ENCODE results near the gene RINL.
A peak's percentile ranks its signal among the peaks of the same experiment; 100 is the strongest.
"Not testable (repeated sequence)": the region's sequence is repeated elsewhere in the genome, so short reads cannot be mapped to it uniquely, and the experiment has no call there.

Gene RINL

DNA sequence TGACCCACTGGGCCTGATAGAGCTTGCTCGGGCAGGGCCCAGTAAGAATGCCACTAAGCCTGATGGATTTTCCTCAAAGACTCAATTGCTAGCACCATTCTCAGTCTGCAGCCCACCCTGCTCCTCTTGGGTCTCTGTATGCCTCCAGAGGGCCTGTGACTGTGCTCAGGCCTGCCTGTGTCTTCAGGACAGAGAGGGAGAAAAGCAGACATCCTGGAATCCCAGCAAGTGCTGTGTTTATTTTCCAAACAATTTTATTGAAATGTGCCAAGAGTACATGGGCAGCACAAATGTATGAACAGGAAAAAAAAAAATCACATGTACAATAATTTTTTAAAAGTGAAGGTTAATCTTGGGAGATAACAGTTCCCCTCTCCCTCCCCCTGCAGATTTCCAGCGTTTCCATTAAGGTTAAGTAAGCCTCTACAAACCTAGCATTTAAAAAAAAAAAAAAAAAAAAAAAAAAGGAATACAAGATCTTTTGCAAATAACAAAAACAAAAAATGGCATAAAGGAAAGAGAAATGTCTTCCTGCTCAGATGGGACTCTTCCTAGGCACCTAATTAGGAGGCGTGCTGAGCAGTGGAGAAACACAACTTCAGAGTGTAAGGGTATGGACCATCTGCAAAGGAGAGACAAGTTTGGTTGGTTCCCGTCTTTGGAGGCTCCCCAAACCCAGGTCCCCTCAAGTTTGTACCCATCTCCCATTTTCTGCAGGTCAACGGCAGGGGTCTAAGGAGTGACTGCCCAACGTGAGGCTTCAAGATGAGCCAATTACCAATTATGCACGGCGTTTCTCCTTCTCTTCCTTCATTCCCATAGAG lies 41.7 kb downstream of the RINL start:
- TF ChIP-seq, protein P1, sequence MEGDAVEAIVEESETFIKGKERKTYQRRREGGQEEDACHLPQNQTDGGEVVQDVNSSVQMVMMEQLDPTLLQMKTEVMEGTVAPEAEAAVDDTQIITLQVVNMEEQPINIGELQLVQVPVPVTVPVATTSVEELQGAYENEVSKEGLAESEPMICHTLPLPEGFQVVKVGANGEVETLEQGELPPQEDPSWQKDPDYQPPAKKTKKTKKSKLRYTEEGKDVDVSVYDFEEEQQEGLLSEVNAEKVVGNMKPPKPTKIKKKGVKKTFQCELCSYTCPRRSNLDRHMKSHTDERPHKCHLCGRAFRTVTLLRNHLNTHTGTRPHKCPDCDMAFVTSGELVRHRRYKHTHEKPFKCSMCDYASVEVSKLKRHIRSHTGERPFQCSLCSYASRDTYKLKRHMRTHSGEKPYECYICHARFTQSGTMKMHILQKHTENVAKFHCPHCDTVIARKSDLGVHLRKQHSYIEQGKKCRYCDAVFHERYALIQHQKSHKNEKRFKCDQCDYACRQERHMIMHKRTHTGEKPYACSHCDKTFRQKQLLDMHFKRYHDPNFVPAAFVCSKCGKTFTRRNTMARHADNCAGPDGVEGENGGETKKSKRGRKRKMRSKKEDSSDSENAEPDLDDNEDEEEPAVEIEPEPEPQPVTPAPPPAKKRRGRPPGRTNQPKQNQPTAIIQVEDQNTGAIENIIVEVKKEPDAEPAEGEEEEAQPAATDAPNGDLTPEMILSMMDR (conservative IDR thresholded peaks at IDR 0.05; ENCODE audit: low read depth, low read length): no peak
- DNase-seq (ENCODE audit: low read depth): no peak
- no peak overlapping the region for H3K4me3 ChIP-seq (ENCODE audit: low read length)

DNA sequence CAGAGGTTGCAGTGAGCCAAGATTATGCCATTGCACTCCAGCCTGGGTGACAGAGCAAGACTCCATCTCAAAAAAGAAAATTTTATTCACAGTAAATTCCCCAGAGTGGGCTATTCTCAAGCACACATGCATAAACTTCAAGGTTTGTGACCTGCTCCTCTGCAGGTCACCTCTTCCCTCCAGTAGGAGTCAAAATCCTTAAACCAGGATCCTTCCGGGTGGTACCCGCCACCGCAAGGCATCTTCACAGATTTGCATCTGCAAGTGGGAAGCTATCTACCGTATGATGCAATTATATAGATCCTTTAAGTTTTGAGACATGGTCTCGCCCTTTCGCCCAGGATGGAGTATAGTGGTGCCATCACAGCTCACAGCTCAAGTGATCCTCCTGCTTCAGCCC lies 43.5 kb downstream of the RINL start:
- DNase-seq (ENCODE audit: low read depth): no peak
- no peak overlapping the region for H3K4me3 ChIP-seq (ENCODE audit: low read length)
- TF ChIP-seq, protein P1 (conservative IDR thresholded peaks at IDR 0.05; ENCODE audit: low read depth, low read length): no peak

DNA sequence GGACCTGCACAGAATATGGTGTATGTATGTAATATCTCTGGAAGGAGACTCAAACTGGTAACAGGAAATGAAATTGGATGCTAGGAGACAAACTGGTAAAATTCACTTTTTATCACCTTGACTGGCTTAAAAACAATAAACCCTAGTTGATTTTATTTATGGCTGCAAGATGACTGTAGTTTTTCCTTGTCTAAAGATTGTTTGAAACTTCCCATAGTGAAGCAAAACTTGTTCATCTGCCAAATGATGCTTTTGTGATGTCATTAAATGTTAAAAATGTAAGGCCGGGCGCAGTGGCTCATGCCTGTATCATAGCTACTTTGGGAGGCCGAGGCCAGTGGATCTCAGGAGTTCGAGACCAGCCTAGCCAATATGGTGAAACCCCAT lies 44.0 kb downstream of the RINL start:
- TF ChIP-seq, protein P1 (conservative IDR thresholded peaks at IDR 0.05; ENCODE audit: low read depth, low read length): no peak
- no peak for DNase-seq (ENCODE audit: low read depth)
- H3K4me3 ChIP-seq (ENCODE audit: low read length): no peak overlapping the region

DNA sequence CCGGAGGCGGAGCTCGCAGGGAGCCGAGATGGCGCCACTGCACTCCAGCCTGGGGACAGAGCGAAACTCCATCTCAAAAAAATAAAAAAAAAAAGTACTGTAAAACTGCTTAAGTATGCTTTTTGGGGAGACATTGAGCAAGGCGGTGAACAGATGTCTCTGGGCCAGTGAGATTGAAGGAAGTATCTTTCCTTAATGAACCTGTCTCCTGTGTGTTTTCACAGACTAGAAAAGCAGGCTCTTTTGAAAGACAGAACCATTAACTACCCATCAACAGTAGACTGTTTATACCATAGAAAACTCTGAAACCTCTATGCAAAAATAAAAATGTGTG lies 45.0 kb downstream of the RINL start:
- DNase-seq (ENCODE audit: low read depth): no peak
- TF ChIP-seq, protein P1 (conservative IDR thresholded peaks at IDR 0.05; ENCODE audit: low read depth, low read length): no peak
- H3K4me3 ChIP-seq (ENCODE audit: low read length): no peak overlapping the region

DNA sequence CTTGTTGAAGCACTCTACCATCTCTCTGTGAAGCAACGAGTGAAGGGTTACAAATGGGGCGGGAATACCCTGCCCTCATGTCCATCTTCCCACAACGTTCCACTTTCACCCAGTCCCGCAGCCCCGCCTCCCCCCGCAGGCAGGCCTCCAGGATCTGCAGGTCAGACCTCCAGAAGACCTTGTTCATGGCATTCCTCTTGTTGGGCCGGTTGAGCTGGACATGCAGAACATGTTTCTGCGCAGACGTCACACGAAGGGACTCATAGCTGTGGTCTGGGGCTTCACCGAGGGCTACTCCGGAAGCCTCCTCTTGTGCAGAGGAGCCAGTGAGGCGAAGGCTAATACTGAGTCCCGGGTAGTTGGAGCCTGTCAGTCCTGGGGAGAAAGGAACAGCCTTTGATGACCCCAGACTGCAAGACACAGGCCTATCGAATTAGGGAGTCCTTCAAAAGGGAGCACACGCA lies 46.9 kb downstream of the RINL start:
- DNase-seq (ENCODE audit: low read depth): no peak
- H3K4me3 ChIP-seq (ENCODE audit: low read length): peak overlapping the region; percentile 83
- TF ChIP-seq, protein P1 (conservative IDR thresholded peaks at IDR 0.05; ENCODE audit: low read depth, low read length): no peak

DNA sequence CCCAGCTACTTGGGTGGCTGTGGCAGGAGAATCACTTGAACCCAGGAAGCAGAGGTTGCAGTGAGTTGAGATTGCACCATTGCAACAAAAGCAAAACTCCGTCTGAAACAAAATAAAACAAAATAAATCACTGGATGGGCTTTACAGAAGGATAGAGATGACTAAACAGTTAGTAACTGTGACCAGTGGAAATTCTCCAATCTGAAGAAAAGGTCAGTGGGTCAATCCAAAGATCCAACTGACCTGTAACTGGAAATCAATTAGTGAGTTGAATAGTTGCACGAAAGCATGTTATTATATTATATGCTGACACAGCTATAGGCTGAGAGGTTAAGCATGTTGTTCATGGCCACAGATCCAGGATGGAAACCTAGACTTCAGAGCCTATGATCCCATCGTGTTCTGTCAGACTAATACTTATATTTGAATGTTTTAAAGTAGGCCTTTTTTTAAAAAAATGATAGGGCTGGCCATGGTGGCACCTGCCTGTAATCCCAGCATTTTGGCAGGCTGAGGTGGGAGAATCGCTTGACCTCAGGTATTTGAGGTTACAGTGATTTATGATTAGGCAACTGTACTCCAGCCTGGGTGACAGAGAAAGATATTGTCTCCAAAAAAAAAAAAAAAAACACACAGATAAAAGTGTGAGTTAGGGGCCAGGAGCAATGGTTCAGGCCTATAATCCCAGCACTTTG lies 47.9 kb downstream of the RINL start:
- TF ChIP-seq, protein P1 (conservative IDR thresholded peaks at IDR 0.05; ENCODE audit: low read depth, low read length): no peak
- H3K4me3 ChIP-seq (ENCODE audit: low read length): no peak overlapping the region
- no peak for DNase-seq (ENCODE audit: low read depth)

DNA sequence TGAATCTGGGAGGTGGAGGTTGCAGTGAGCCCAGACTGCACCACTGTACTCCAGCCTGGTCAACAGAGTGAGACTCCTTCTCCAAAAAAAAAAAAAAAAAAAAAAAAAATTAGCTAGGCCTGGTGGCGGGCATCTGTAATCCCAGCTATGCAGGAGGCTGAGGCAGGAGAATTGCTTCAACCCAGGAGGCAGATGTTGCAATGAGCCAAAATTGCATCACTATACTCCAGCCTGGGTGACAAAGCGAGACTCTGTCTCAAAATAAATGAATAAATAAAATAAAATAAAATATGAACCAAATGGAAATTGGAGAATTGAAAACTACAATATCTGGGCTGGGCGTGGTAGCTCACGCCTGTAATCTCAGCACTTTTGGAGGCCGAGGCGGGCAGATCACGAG lies 48.9 kb downstream of the RINL start:
- not testable (repeated sequence) for H3K4me3 ChIP-seq (ENCODE audit: low read length); DNase-seq (ENCODE audit: low read depth)
